Peyer's patch (tissue), 4 donors: Measurements from ENCODE around the gene PROM1.

ENCODE experiments used
- POLR2A ChIP-seq, 2 donors: fragments of 450-650 bp; IDR thresholded peaks; one replicate each; pipeline ENCODE4 v1.5.1; 2017; ENCODE audit warnings: antibody characterized with exemption in 2 of 2, mild to moderate bottlenecking in 2 of 2, moderate library complexity in 2 of 2
- TF ChIP-seq, protein P1 (sequence below), 6 experiments: fragments of 450-650 bp in 4 of 6; fragments of 200-600 bp in 2 of 6; sonication (generic) in 1 of 6; IDR thresholded peaks; one replicate each; pipeline ENCODE4 v1.5.1; 2017 to 2019; ENCODE audit warnings: antibody characterized with exemption in 6 of 6, mild to moderate bottlenecking in 3 of 6, moderate library complexity in 1 of 6

DNA sequence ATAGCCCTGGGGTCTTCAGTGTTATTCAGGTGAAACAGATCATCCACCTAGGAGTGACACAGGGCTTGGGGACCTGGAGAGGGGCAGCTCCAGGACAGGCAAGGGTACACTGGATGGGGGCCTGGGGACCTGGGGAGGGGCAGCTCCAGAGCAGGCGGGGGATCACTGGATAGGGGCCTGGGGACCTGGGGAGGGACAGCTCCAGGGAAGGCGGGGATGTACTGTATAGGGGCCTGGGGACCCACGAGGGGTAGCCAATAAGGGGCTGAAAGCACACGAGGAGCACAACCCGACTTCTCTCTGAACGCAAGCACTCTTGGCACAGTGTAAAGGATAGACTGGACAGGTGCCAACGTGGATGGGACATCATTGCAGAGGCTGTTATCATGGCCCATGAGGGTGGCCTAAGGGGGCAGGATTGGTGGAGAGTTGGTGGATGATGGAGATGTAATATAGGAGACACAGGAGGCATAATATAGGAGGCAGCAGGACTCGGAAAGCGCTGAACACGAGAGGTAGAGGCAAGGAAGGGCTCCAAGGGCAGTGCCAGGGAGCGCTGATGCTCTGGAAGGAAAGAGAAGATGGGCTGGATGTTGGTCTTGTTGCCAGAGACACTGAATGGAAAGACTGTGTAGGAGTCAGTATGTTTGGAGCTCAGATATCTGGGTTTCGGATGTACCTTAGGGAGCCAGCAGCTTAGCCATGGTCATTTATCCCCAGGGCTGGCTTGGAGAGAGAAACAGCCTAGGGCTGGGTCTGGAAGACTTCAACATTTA, 82.9 kb downstream of the PROM1 start:
- TF ChIP-seq, protein P1, sequence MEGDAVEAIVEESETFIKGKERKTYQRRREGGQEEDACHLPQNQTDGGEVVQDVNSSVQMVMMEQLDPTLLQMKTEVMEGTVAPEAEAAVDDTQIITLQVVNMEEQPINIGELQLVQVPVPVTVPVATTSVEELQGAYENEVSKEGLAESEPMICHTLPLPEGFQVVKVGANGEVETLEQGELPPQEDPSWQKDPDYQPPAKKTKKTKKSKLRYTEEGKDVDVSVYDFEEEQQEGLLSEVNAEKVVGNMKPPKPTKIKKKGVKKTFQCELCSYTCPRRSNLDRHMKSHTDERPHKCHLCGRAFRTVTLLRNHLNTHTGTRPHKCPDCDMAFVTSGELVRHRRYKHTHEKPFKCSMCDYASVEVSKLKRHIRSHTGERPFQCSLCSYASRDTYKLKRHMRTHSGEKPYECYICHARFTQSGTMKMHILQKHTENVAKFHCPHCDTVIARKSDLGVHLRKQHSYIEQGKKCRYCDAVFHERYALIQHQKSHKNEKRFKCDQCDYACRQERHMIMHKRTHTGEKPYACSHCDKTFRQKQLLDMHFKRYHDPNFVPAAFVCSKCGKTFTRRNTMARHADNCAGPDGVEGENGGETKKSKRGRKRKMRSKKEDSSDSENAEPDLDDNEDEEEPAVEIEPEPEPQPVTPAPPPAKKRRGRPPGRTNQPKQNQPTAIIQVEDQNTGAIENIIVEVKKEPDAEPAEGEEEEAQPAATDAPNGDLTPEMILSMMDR (IDR thresholded peaks at IDR 0.05) = no peak
- TF ChIP-seq POLR2A (IDR thresholded peaks at IDR 0.05) = no peak
